Measurements from ENCODE around the gene RAB39A.
A peak's percentile ranks its signal among the peaks of the same experiment; 100 is the strongest.
"Not testable (repeated sequence)": the region's sequence is repeated elsewhere in the genome, so short reads cannot be mapped to it uniquely, and the experiment has no call there.

Gene RAB39A

GRCh38 chr11:107928046-107928766 lies at the start of gene RAB39A:
RAB39A (plus strand) TSS chr11:107928448; CDS start chr11:107928569, 121 bp downstream.
- DNase-seq (ENCODE audit: low read depth in 2 of 2), result peak; percentile 39 to 48

GRCh38 chr11:107881471-107881870 lies 46.8 kb upstream of the RAB39A start:
- DNase-seq (ENCODE audit: low read depth in 2 of 2), result not testable (repeated sequence)

GRCh38 chr11:107882095-107882820 lies 46.0 kb upstream of the RAB39A start:
- DNase-seq (ENCODE audit: low read depth in 2 of 2), result no peak

- peak in 1 of 2 donors; percentile 3 for DNase-seq (ENCODE audit: low read depth in 2 of 2)
These were observed 30.0 kb upstream of the RAB39A start for GRCh38 chr11:107898270-107898669.

- no peak for DNase-seq (ENCODE audit: low read depth in 2 of 2)
These were observed 20.0 kb upstream of the RAB39A start for GRCh38 chr11:107908211-107908610.

- not testable (repeated sequence) for DNase-seq (ENCODE audit: low read depth in 2 of 2)
These were observed 15.8 kb upstream of the RAB39A start for GRCh38 chr11:107912415-107912814.

GRCh38 chr11:107915229-107915628 lies 13.0 kb upstream of the RAB39A start:
- DNase-seq (ENCODE audit: low read depth in 2 of 2), result no peak

GRCh38 chr11:107916671-107917241 lies 11.5 kb upstream of the RAB39A start:
- DNase-seq (ENCODE audit: low read depth in 2 of 2), result peak; percentile 9 to 24

- DNase-seq (ENCODE audit: low read depth in 2 of 2), result no peak
These were observed 6.3 kb upstream of the RAB39A start for GRCh38 chr11:107921997-107922396.

GRCh38 chr11:107923519-107923918 lies 4.7 kb upstream of the RAB39A start:
- DNase-seq (ENCODE audit: low read depth in 2 of 2), result not testable (repeated sequence)

GRCh38 chr11:107924306-107924705 lies 3.9 kb upstream of the RAB39A start:
- DNase-seq (ENCODE audit: low read depth in 2 of 2), result no peak

- no peak for DNase-seq (ENCODE audit: low read depth in 2 of 2)
These were observed 689 bp upstream of the RAB39A start for GRCh38 chr11:107927559-107927958.

GRCh38 chr11:107928767-107929507 lies 689 bp downstream of the RAB39A start:
- no peak for DNase-seq (ENCODE audit: low read depth in 2 of 2)

- no peak for DNase-seq (ENCODE audit: low read depth in 2 of 2)
These were observed 1.5 kb downstream of the RAB39A start for GRCh38 chr11:107929611-107930200.

GRCh38 chr11:107931206-107931605 lies 3.0 kb downstream of the RAB39A start:
- no peak for DNase-seq (ENCODE audit: low read depth in 2 of 2)

- no peak for DNase-seq (ENCODE audit: low read depth in 2 of 2)
These were observed 19.7 kb downstream of the RAB39A start for GRCh38 chr11:107947904-107948303.

- DNase-seq (ENCODE audit: low read depth in 2 of 2), result not testable (repeated sequence)
These were observed 20.1 kb downstream of the RAB39A start for GRCh38 chr11:107948328-107948727.

- no peak for DNase-seq (ENCODE audit: low read depth in 2 of 2)
These were observed 22.9 kb downstream of the RAB39A start for GRCh38 chr11:107951155-107951554.

GRCh38 chr11:107953446-107953845 lies 25.2 kb downstream of the RAB39A start:
- DNase-seq (ENCODE audit: low read depth in 2 of 2), result no peak

GRCh38 chr11:107956543-107956942 lies 28.3 kb downstream of the RAB39A start:
- DNase-seq (ENCODE audit: low read depth in 2 of 2), result no peak

GRCh38 chr11:107957109-107957588 lies 28.9 kb downstream of the RAB39A start:
- no peak for DNase-seq (ENCODE audit: low read depth in 2 of 2)
